H1 (cell line): ENCODE results near the gene MORN4.

Experiments
- CBX8 ChIP-seq: fragments of 300-800, 300-1000 bp; sonication (generic); IDR thresholded peaks from 2 replicates; pipeline ENCODE4 v1.7.1; 2016; ENCODE audit warnings: low read depth, low read length, borderline replicate concordance
- NANOG ChIP-seq: IDR thresholded peaks from 2 replicates; pipeline ENCODE4 v1.6.1; 2011; ENCODE audit warnings: low read length, low read depth, mild to moderate bottlenecking, inconsistent platforms; ENCODE audit not compliant: insufficient read depth, poor library complexity, severe bottlenecking
- POLR2A ChIP-seq, 2 experiments: IDR thresholded peaks; 1 replicate in 1 of 2; 2 replicates in 1 of 2; pipeline ENCODE4 v1.6.1; 2011; ENCODE audit warnings: low read depth in 2 of 2, low read length in 2 of 2, mild to moderate bottlenecking in 2 of 2; ENCODE audit errors: control extremely low read depth in 1 of 2
- RXRA ChIP-seq: IDR thresholded peaks from 2 replicates; pipeline ENCODE4 v1.6.1; 2011; ENCODE audit warnings: low read depth, mild to moderate bottlenecking, low read length, moderate library complexity; ENCODE audit not compliant: insufficient read depth
- TF ChIP-seq, protein P1 (sequence below), 3 experiments: IDR thresholded peaks; 1 replicate in 2 of 3; 2 replicates in 1 of 3; pipeline versions ENCODE4 v1.5.1 to v1.6.1; 2011; ENCODE audit warnings: low read length in 3 of 3, mild to moderate bottlenecking in 3 of 3, inconsistent platforms in 2 of 3, low read depth in 1 of 3, moderate library complexity in 1 of 3; ENCODE audit not compliant: insufficient read depth in 1 of 3; ENCODE audit errors: control extremely low read depth in 1 of 3

DNA sequence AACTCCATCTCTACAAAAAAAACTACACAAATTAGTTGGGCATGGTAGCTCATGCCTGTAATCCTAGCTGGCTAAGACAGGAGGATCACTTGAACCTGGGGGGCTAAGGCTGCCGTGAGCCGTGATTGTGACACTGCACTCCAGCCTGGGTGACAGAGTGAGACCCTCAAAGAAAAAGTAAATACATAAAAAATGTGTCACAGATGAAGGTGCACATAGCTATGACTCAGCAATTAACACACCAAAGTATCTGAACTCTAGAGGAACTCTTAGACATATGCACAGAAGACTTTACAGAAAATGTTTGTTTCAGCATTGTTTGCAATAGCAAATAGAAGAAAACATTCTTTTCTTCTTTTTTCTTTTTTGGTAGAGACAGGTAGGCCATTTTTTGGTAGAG is 35.5 kb downstream of the MORN4 start:
- no peak for TF ChIP-seq POLR2A (IDR thresholded peaks at IDR 0.05; ENCODE audit: control extremely low read depth in 1 of 2, low read depth in 2 of 2, low read length in 2 of 2)
- TF ChIP-seq CBX8: no peak
- no peak for TF ChIP-seq NANOG
- no peak for TF ChIP-seq RXRA
- TF ChIP-seq, protein P1, sequence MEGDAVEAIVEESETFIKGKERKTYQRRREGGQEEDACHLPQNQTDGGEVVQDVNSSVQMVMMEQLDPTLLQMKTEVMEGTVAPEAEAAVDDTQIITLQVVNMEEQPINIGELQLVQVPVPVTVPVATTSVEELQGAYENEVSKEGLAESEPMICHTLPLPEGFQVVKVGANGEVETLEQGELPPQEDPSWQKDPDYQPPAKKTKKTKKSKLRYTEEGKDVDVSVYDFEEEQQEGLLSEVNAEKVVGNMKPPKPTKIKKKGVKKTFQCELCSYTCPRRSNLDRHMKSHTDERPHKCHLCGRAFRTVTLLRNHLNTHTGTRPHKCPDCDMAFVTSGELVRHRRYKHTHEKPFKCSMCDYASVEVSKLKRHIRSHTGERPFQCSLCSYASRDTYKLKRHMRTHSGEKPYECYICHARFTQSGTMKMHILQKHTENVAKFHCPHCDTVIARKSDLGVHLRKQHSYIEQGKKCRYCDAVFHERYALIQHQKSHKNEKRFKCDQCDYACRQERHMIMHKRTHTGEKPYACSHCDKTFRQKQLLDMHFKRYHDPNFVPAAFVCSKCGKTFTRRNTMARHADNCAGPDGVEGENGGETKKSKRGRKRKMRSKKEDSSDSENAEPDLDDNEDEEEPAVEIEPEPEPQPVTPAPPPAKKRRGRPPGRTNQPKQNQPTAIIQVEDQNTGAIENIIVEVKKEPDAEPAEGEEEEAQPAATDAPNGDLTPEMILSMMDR (IDR thresholded peaks at IDR 0.05; ENCODE audit: control extremely low read depth in 1 of 3, insufficient read depth in 1 of 3, low read depth in 1 of 3, low read length in 3 of 3): no peak
